Measurements from ENCODE around the gene SLC25A11. TPM values are rescaled to one million over a fixed set of nuclear protein-coding genes. Genes with fewer than 3 reads are reported as not detected.

Gene SLC25A11
- total RNA-seq, 1 donor from 2014 or later: 68.9 TPM

GRCh38 chr17:4966844-4967538 is 27.1 kb upstream of the SLC25A11 start:
- peak; percentile 99 for DNase-seq (ENCODE audit: low spot score)

GRCh38 chr17:4965311-4965986 is 25.6 kb upstream of the SLC25A11 start:
- no peak for DNase-seq (ENCODE audit: low spot score)

GRCh38 chr17:4960279-4960922 is 20.6 kb upstream of the SLC25A11 start:
- no peak for DNase-seq (ENCODE audit: low spot score)

- no peak for DNase-seq (ENCODE audit: low spot score)
Measured at GRCh38 chr17:4959261-4959965, 19.6 kb upstream of the SLC25A11 start.

GRCh38 chr17:4958102-4958501 is 18.3 kb upstream of the SLC25A11 start:
- DNase-seq (ENCODE audit: low spot score): no peak

- DNase-seq (ENCODE audit: low spot score): no peak
Measured at GRCh38 chr17:4956493-4957061, 16.7 kb upstream of the SLC25A11 start.

- no peak for DNase-seq (ENCODE audit: low spot score)
Measured at GRCh38 chr17:4955091-4955490, 15.2 kb upstream of the SLC25A11 start.

- no peak for DNase-seq (ENCODE audit: low spot score)
Measured at GRCh38 chr17:4953451-4953961, 13.7 kb upstream of the SLC25A11 start.

GRCh38 chr17:4951486-4951885 is 11.6 kb upstream of the SLC25A11 start:
- no peak for DNase-seq (ENCODE audit: low spot score)

- DNase-seq (ENCODE audit: low spot score): no peak
Measured at GRCh38 chr17:4950746-4951204, 10.9 kb upstream of the SLC25A11 start, which contains the start of gene ENO3. ENO3 (plus strand) TSS chr17:4951119; CDS start chr17:4951830, 711 bp downstream.

GRCh38 chr17:4950075-4950745 is 10.4 kb upstream of the SLC25A11 start:
- DNase-seq (ENCODE audit: low spot score): peak; percentile 37

- DNase-seq (ENCODE audit: low spot score): peak; percentile 53
Measured at GRCh38 chr17:4949321-4950074, 9.7 kb upstream of the SLC25A11 start.

GRCh38 chr17:4948931-4949320 is 9.1 kb upstream of the SLC25A11 start:
- peak; percentile 81 for DNase-seq (ENCODE audit: low spot score)

GRCh38 chr17:4948166-4948930 is 8.5 kb upstream of the SLC25A11 start, which contains the start of gene PFN1:
PFN1 (minus strand) TSS chr17:4948530; CDS start chr17:4948394, 136 bp downstream.
- DNase-seq (ENCODE audit: low spot score): peak; percentile 94

- DNase-seq (ENCODE audit: low spot score): peak; percentile 36
Measured at GRCh38 chr17:4947411-4948165, 7.7 kb upstream of the SLC25A11 start.

- no peak for DNase-seq (ENCODE audit: low spot score)
Measured at GRCh38 chr17:4947010-4947410, 7.2 kb upstream of the SLC25A11 start.

GRCh38 chr17:4946312-4946976 is 6.6 kb upstream of the SLC25A11 start:
- DNase-seq (ENCODE audit: low spot score): no peak

- no peak for DNase-seq (ENCODE audit: low spot score)
Measured at GRCh38 chr17:4945944-4946280, 6.1 kb upstream of the SLC25A11 start.

Measured in mucosa of gallbladder (tissue), 1 donor.